ENCODE results near the gene LRP1B. TPM values are rescaled to one million over a fixed set of nuclear protein-coding genes. Genes with fewer than 3 reads are reported as not detected.

Gene LRP1B
- total RNA-seq, 1 experiment from 2014 or later = 0.21 TPM

DNA sequence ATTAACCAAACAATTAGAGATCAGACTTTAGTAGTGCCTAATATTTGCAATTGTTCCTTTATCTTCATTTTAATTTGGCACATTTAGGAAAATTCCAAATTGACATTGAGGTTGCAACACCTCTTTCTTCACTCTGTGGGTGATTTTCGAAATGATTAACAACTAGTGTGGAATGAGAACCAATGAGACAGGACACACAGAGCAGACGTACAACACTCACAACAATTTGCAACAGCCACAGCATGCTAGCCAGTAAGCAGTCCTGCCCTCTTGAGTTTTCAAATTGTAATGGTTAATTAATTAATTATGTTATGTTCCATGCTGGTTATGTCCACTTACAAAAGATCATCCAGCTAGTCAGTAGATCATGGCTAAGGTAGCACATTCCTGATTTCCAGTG, 339.3 kb downstream of the LRP1B start:
- TF ChIP-seq, protein P1, sequence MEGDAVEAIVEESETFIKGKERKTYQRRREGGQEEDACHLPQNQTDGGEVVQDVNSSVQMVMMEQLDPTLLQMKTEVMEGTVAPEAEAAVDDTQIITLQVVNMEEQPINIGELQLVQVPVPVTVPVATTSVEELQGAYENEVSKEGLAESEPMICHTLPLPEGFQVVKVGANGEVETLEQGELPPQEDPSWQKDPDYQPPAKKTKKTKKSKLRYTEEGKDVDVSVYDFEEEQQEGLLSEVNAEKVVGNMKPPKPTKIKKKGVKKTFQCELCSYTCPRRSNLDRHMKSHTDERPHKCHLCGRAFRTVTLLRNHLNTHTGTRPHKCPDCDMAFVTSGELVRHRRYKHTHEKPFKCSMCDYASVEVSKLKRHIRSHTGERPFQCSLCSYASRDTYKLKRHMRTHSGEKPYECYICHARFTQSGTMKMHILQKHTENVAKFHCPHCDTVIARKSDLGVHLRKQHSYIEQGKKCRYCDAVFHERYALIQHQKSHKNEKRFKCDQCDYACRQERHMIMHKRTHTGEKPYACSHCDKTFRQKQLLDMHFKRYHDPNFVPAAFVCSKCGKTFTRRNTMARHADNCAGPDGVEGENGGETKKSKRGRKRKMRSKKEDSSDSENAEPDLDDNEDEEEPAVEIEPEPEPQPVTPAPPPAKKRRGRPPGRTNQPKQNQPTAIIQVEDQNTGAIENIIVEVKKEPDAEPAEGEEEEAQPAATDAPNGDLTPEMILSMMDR (IDR thresholded peaks at IDR 0.05; ENCODE audit: unreplicated experiment) = no peak
- no TSS peak for BruUV-seq (replicated peaks)
- H3K9me3 Mint-ChIP-seq (ENCODE audit: low read depth, unreplicated experiment) = no peaks in the 10 kb centered on the region
- intact Hi-C loops (cut with micrococcal nuclease; ENCODE audit: unreplicated experiment) = no loop called here
- no peak overlapping the region for H3K4me3 Mint-ChIP-seq (ENCODE audit: low read depth, unreplicated experiment)
- H3K4me1 Mint-ChIP-seq (ENCODE audit: low read depth, unreplicated experiment) = no peaks in the 10 kb centered on the region
- no peaks in the 10 kb centered on the region for H3K36me3 Mint-ChIP-seq (ENCODE audit: insufficient read depth, unreplicated experiment)
- H3K27ac Mint-ChIP-seq (ENCODE audit: unreplicated experiment) = no peak overlapping the region
- CTCF ChIA-PET = no interaction called here
- DNase-seq = no peak
- H3K27me3 Mint-ChIP-seq (ENCODE audit: unreplicated experiment) = no peaks in the 10 kb centered on the region

DNA sequence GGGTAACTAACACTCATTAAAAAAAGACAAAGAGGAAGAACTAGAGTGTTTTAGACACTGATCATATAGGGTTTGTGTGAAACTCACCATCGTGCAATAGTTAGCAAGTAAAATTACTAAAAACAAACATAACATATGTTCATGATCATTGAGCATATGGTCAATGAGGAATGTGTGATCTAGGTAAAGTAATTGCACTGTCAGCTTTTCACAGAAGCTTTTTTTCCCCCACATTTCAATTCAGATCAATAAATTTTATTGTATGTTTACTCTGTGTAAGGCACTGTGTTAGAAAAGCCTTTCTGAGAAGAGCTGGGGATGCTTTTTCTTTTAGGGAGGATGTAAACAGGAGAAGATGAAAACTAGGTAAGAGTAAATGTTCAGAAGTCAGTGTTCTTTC, 348.2 kb downstream of the LRP1B start:
- no peaks in the 10 kb centered on the region for H3K9me3 Mint-ChIP-seq (ENCODE audit: low read depth, unreplicated experiment)
- TF ChIP-seq, protein P1 (IDR thresholded peaks at IDR 0.05; ENCODE audit: unreplicated experiment) = no peak
- H3K27ac Mint-ChIP-seq (ENCODE audit: unreplicated experiment) = no peak overlapping the region
- no peaks in the 10 kb centered on the region for H3K27me3 Mint-ChIP-seq (ENCODE audit: unreplicated experiment)
- H3K4me3 Mint-ChIP-seq (ENCODE audit: low read depth, unreplicated experiment) = no peak overlapping the region
- CTCF ChIA-PET = no interaction called here
- no peak for DNase-seq
- BruUV-seq (replicated peaks) = no TSS peak
- H3K4me1 Mint-ChIP-seq (ENCODE audit: low read depth, unreplicated experiment) = no peaks in the 10 kb centered on the region
- H3K36me3 Mint-ChIP-seq (ENCODE audit: insufficient read depth, unreplicated experiment) = no peaks in the 10 kb centered on the region
- intact Hi-C loops (cut with micrococcal nuclease; ENCODE audit: unreplicated experiment) = no loop called here

- intact Hi-C loops (cut with micrococcal nuclease; ENCODE audit: unreplicated experiment) = no loop called here
- Mint-ChIP-seq H3K4me3 (ENCODE audit: low read depth, unreplicated experiment) (no peak overlapping the region), H3K27me3 (ENCODE audit: unreplicated experiment) (no peaks in the 10 kb centered on the region), H3K36me3 (ENCODE audit: insufficient read depth, unreplicated experiment) (no peaks in the 10 kb centered on the region), H3K27ac (ENCODE audit: unreplicated experiment) (no peak overlapping the region), H3K9me3 (ENCODE audit: low read depth, unreplicated experiment) (no peaks in the 10 kb centered on the region), H3K4me1 (ENCODE audit: low read depth, unreplicated experiment) (no peaks in the 10 kb centered on the region)
- no TSS peak for BruUV-seq (replicated peaks)
- CTCF ChIA-PET = interaction anchor here (0.5 kb wide), 1 partner anchor 20 kb away, joined by 3 read pairs; no protein-coding TSS in a partner anchor
- DNase-seq = no peak
- TF ChIP-seq, protein P1 (IDR thresholded peaks at IDR 0.05; ENCODE audit: unreplicated experiment) = no peak
Measured at GRCh38 chr2:141778315-141778835, 352.4 kb downstream of the LRP1B start.

DNA sequence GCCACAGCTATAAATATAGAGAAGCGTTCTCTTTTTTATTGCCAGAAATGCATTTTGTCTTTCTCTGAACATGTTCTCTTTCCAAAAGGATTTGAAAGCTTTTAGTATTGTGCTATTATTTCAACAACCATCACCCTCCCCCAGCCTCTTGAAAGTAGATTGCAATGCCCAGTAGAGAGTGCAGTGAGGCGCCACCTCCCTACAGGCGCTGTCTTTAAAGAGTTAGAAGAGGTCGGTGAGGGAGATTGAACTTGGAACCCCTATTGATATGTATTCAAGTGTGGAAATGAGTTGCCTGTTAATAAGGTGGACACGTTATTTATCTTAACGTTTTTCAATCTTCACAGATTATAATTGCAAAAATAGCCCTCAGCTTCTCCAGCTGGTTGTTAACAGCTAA, 360.3 kb downstream of the LRP1B start:
- H3K36me3 Mint-ChIP-seq (ENCODE audit: insufficient read depth, unreplicated experiment) = no peaks in the 10 kb centered on the region
- H3K9me3 Mint-ChIP-seq (ENCODE audit: low read depth, unreplicated experiment) = no peaks in the 10 kb centered on the region

More for the DNA sequence above, 360.3 kb downstream of the LRP1B start:
- BruUV-seq (replicated peaks) = no TSS peak
- Mint-ChIP-seq H3K4me3 (ENCODE audit: low read depth, unreplicated experiment) (no peak overlapping the region), H3K27ac (ENCODE audit: unreplicated experiment) (no peak overlapping the region), H3K27me3 (ENCODE audit: unreplicated experiment) (no peaks in the 10 kb centered on the region), H3K4me1 (ENCODE audit: low read depth, unreplicated experiment) (no peaks in the 10 kb centered on the region)
- TF ChIP-seq, protein P1 (IDR thresholded peaks at IDR 0.05; ENCODE audit: unreplicated experiment) = no peak
- intact Hi-C loops (cut with micrococcal nuclease; ENCODE audit: unreplicated experiment) = no loop called here
- no peak for DNase-seq
- CTCF ChIA-PET = no interaction called here
